CMK (cell line): Measurements from ENCODE around the gene SELE.
A peak's percentile ranks its signal among the peaks of the same experiment; 100 is the strongest.
"Not testable (repeated sequence)": the region's sequence is repeated elsewhere in the genome, so short reads cannot be mapped to it uniquely, and the experiment has no call there.

ENCODE experiments used
- DNase-seq: peaks from one replicate; pipeline ENCODE4 v3.0.0-alpha.2; 2010; ENCODE audit warnings: low read depth

SELE gene

DNA sequence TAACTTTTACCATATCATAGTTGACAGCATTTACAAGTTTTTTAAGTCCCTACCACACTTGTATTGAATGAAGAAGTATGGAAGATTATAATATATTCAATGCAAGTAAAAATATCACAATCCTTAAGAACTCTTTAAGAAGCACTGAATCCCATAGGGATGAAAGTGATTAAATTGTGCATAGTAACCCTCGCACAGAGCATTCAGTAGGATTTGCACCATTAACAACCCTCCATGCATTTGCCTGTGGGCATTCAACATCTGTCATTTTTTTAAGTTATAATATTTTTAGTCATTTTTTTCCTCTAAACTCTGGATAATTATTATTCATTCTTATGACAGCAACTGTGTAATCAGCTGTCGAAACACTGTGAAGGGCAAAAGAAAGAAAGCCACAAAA is 10.1 kb downstream of the SELE start:
- DNase-seq, result no peak

DNA sequence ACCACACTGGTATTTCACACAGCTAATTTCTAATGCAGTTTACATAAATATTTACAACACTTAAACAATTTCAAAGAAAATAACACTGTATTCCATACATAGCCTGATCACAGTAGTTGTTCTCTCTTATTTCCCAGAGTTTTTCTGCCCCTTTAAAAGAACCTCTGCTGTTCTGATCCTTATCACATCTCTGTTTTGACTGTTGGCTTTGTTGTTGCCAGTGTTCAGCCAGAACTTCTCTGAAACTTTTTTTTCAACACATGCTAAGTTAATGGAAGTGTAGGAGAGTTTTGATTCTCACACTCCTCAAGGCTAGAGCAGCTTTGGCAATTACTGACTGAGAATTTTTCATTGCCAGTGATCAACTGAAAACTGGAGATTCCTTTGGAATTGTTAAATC is 11.1 kb downstream of the SELE start:
- DNase-seq, result peak; percentile 32

DNA sequence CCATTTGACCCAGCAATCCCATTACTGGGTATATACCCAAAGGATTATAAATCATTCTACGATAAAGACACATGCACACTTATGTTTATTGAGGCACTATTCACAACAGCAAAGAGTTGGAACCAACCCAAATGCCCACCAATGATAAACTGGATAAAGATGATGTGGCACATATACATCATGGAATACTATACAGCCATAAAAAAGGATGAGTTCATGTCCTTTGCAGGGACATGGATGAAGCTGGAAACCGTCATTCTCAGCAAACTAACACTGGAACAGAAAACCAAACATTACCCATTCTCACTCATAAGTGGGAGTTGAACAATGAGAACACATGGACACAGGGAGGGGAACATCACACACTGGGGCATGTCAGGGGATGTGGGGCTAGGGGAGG is 18.8 kb downstream of the SELE start:
- DNase-seq, result not testable (repeated sequence)

DNA sequence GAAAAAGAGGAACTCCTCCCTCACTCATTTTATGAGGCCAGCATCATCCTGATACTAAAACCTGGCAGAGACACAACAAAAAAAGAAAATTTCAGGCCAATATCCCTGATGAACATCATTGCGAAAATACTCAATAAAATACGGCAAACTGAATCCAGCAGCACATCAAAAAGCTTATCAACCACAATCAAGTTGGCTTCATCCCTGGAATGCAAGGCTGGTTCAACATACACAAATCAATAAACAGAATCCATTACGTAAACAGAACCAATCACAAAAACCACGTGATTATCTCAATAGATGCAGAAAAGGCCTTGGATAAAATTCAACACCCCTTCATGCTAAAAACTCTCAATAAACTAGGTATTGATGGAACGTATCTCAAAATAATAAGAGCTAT is 20.8 kb downstream of the SELE start:
- not testable (repeated sequence) for DNase-seq

DNA sequence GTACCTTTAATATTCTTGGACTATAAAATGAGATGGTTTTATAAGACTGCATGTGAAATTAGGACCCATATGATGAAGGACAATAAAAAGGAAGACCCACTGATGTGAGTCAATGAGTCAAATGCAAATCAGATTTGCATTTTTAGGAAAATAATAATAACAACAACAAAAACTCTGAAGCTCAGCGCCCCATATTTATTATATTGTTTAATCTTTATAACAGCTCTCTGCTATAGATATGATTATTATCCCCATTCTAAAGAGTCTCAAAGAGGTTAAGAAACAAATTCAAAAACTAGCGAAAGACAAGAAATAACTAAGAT is 21.6 kb downstream of the SELE start:
- no peak for DNase-seq

DNA sequence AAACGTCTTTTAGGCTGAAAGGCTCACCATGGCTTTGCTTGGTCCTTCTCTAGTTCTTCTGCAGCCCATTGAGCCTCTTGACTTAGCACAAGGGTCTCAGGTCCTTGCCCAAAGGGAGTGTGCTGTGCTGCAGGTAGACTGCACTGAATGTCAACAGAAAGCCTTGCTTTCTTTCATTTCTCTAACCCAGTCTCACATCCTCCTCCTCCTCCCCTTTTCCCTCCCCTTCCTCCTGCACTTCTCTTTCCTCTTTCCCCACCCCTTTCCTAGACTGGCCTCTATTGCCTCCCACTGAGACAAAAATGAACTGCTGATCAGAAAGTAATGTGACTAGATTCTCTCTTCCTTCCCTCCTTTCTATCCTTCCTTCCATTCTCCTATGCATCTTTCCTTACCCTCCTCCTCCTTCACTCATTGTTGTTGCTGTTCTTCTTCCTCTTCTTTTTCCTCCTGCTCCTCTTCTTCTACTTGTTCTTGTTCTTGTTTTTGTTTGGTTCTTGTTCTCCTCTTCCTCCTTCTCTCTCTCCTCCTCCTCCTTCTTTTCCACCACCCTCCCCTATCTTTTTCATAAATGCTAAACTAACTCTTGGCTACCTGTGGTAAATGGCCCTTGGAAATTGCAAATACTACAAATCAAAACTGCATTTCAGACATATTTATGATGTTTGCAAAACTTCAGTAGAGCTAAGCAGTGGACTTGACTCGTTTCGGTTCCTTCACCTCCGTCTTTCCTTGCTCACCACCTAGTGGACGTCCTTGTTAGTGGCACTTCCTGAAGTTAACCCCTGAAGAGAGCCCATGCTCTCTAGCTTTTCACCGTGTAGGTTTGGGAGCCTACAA is 22.2 kb downstream of the SELE start, which contains the start of gene SELL:
TSS of gene SELL (minus strand) at position 152 of the 840 bp plus-strand sequence. CDS start at position 30, 122 bp downstream.
- DNase-seq, result peak; percentile 78

DNA sequence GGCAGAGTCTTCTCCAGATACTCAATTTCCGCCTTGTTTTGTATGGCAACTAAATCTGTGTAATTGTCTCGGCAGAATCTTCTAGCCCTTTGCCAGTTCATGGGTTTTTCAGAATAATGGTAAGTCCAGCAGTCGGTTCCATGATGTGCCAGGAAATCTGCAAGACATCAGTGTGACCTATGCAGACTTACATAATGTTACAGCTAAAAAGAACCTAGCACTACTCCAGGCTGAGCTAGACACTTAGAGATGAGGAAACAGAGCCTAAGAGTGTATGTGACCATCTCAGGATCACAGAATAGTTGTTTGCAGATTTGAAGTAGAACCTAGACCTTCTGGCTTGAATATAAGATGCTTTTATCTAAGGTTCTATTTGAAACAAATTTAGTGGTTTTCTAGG is 25.2 kb downstream of the SELE start:
- no peak for DNase-seq

DNA sequence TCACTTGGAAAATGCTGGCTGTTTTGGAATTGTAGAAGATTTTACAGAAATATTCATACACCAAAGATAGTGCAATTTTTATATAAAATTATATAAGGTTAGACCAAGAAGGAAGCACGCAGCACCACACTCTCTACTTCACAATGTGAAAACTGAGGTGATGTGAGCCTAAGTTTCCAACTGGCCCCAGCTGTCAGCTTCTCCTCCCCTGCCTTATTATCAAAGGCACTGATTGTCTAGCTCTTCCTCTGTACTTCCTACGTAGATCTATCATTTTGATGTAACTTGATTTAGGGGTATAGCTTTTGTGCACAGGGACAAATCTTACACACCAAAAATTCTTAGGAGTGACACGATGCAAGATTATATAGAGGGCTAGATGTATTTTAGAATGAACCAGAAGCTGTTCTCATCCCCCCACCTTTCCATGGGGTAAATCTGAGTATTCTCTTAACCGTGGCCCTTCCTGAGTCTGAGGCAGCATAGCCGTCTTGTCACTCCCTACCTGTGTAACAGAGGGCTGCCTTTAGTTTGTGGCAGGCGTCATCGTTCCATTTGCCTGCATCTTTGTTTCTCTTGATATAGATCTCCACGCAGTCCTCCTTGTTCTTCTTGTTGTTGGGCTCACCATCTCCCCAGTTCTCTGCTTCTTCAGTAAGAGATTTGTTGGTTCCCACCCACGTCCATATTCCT is 25.8 kb downstream of the SELE start:
- DNase-seq, result no peak

DNA sequence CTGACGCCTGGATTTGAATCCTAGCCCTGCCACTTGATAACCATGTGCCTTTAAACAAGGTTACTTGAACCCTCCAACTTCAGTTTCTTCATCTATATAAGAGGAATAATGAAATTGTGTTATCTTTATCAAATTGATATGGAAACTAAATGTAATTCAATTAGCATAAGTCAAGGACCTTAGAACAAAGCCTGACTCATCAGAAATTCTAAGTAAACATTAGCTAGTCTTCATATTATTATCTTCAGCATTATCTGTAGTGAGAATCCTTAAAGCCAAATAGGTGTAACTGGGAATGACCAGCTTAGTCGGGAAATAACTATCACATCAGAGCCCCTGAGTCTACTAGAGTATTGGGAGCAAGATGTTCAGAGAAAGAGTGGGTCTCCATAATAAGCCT is 29.1 kb downstream of the SELE start:
- no peak for DNase-seq

DNA sequence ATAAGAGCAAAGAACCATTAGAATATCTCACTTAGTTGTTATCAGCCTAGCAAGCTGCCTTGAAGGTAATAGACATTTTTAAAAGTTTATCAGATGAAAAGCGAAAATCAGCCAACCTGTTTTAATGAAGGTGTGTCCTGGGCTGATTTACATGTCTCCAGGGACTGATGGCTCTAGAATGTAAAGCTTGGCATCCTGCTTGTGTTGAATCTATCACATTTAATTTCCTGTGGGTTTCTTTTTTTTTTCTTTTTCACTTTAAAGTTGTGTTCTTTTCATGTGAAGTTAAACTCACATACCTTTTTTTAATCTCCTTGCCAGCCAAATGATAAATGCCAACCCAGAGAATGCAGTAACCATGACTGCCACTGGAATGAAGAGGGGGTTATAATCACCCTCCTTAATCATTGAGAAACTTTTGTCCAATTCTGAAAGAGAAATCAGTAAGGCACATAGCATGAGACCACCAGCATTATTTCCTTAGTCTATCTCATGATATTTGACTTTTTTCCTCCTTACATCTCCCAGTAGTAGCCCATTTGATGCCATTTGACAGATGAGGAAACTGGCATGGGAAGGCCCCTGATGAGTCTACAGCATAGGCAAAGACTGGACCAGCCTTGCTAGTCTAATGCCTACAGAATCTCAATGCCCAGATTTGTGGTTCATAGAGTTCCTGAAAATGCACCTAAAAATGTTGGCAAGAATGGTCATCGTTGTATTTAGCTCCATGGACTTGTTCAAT is 32.4 kb downstream of the SELE start:
- DNase-seq, result no peak

DNA sequence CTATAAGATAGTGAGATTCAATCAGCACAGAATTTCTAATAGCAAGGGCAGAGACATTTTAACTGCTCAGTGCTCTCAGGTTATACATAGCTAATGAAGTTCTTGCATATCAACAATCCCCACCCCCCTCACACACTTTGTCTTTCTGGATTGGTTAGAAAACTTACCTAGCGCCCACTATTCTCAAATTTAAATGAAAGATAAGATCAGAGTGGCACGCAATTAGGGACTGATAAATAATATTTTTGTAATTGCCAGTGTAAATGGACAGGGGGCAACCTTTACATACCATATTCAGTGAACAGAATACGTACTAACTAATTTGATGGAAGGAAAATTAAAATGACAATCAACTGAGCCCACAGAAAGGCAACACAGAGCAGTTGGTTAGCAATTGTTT is 34.2 kb downstream of the SELE start:
- no peak for DNase-seq

DNA sequence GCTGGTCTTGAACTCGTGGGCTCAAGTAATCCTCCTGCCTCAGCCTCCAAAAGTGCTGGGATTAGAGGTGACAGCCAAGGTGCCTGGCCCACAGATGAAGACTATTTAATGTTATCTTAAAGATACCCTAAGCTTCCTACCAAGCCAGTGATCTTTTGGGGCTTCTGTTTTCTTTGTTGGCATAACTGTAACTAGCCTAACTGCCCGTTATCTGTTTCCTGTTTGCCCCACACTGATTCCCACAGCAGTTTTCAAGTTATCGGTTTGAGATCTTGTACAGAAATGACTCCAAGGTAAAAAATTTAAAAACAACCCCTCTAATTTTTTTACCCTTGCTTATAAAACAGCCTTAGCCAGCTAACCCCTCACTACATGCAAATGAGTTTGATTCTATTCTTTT is 34.9 kb downstream of the SELE start:
- no peak for DNase-seq

DNA sequence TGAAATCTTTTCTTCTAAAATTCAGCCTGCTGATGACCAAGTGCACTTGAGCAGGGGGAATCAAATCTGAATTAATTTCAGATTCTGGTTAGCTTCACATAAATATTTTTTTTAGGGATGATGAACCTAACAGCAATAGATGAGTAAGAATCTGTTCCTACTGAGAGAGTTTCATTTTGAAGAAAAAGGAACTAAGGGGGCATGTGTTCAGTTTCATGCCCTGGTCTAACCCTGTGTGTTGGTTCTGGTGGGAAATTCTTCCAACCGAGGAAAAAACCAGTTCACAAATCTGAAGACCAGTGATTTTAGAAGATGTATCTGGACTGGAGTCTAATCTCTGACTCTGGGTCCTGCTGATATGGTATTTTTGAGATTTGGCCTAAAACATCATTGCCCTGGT is 36.1 kb downstream of the SELE start:
- no peak for DNase-seq

DNA sequence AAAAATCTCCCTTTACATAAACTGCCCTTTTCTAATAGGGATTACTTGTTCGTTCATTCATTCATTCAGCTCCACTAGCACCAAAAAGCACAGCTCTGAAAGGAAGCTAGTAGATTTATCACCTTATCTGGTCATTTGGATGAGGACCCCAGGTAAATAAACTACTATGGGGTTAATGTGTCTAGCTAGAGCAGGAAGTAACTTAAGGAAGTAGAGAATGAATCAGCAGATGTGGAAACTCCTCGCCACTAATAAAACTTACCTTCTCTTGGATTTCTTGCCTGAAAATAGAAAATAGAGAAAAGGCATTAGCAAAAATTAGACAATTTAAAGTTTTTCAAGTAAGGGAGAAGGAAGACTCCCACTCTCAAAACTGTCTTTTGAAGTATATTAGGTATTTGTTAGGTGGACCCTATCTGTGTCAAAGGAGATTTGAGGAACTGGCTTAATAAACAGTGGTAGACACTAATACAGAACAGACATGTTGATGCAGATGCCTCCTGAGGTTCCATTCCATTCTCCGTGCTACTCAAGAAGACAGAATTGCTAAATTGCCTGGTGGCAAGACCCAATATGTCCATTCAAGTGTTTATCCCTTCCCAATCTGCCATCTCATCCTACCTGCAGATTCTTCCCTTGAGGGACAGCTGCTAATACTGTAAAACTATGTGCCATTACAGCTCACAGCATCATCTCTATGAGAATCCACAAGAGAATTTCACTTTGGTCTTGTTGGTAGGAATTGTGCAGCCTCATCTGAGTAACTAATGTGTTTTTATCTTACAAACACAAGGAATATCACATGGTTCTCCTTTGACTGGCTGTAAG is 37.4 kb downstream of the SELE start:
- DNase-seq, result no peak

DNA sequence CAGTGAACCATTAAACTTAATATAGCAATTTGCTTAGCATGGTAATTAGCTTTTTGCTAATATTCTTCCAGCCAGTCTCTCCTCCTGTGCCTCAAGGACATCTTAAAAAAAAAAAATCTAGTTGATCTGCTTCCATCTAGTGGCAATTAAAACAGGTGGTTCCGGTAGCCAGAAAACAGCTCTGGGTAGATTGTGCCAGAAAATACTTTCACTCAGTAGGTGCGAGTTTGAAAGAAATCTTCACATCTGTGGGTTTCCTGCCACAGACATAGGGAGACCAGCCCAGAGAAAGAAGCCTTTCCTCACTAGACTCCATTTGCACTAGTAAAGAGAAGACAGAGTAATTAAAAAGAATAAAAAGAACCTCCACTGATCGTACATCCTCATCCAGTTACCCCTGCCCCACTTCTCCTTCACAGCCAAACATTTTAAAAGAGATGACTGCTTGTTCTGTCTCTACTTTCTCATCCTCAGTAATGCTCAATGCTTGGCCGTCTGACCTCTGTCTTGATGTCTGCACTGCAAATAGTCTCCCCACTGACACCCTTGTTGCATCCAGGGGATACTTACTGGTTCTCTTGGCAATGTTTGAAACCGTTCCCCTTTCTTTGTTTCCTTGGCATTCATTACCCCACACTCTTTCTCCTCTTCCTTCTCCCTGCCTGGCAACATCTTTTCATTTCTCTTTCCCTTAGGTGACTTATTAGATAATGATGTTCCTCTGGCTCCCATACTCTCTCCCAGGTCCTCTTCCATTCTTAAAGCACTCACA is 39.4 kb downstream of the SELE start:
- no peak for DNase-seq

DNA sequence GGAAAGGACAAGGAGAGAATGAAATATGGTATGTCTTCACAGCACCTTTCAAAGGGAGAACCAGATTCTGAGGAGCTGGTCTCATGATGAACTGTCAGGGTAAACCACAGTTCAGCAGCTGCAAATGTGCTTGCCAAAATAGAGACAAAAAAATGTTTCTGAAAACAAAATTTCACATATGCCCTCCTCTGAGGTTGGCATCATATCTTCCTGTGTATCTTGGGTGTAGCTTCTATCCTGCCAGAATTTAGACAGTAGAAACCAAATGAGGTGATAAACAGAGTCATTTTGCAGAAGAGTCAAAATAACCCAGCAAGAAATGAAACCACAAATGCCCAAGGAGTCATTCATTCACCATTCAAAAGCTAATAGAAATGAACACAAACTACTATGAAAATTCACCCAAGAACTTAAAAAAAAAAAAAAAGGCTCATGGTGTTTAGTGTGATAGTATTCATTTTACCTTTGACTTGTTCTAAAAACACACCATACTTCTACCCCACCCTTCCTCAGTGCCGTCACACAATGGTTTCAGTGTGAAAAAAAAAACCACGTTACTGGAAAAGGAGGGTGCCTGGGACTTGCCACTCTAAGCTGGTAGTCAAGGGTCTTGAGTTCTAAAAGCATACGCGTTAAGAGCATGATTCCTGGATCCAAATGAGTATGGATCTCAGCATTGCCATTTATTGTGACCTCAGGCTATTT is 41.0 kb downstream of the SELE start:
- DNase-seq, result no peak

DNA sequence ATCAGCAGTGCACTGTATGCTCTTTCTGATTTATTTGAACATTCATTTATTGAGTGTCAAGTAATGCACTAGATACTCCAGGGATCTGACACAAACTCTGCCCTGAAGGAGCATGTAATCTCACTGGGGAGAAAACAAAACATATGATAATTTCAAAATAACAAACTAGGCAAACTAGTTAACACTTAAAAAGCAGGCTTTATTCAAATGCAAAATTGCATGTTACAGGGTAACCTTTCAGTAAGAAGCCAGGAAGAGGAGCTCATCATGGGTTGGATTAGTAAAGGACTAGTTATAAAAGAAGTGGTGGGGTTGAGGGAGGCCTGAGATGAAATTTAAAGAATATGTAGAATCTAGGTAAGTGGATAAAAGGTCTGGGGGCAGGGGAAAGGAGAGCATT is 43.4 kb downstream of the SELE start:
- DNase-seq, result no peak

DNA sequence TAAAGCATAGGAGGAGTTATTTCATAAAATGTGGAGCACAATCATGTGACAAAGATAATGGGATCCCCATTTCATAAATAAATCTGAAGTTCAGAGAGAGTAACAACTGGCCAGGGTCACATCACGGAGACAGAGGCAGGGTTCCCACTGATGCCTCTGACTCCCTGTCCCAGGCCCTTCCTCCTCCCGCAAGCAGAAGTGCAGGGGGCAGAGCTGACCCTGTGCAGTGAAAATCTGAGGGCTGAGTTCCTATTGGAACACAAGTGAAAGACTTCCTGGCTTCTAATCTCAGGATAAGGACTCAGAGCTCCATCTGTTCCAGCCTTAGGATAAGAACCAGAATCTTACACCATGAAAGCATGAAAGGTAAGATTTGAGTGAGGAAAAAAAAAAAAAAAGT is 44.5 kb downstream of the SELE start:
- DNase-seq, result no peak

DNA sequence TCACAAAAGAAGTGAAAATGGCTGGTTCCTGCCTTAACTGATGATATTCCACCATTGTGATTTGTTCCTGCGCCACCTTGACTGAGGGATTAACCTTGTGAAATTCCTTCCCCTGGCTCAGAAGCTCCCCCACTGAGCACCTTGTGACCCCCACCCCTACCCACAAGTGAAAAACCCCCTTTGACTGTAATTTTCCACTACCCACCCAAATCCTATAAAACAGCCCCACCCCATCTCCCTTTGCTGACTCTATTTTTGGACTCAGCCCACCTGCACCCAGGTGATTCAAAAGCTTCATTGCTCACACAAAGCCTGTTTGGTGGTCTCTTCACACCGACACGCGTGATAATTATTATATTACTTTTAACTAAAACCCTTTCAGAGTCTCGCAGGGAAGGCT is 45.5 kb downstream of the SELE start:
- not testable (repeated sequence) for DNase-seq

DNA sequence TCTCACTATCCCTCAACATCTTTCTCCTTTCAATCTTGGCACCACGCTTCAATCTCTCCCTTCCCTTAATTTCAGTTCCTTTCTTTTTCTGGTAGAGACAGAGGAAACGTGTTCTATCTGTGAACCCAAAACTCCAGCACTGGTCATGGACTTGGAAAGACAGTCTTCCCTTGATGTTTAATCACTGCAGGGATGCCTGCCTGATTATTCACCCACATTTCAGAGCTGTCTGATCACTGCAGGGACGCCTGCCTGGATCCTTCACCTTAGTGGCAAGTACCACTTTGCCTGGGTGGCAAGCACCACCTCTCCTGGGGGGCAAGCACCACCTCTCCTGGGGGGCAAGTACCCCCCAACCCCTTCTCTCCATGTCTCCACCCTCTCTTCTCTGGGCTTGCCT is 50.2 kb downstream of the SELE start:
- DNase-seq, result no peak

DNA sequence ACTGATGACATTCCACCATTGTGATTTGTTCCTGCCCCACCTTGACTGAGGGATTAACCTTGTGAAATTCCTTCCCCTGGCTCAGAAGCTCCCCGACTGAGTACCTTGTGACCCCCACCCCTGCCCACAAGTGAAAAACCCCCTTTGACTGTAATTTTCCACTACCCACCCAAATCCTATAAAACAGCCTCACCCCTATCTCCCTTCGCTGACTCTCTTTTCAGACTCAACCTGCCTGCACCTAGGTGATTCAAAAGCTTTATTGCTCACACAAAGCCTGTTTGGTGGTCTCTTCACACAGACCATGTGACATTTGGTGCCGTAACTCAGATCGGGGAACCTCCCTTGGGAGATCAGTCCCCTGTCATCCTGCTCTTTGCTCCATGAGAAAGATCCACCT is 50.7 kb downstream of the SELE start:
- not testable (repeated sequence) for DNase-seq
